OCI-LY3 (cell line): ENCODE results near the gene CD2AP.

Source experiments
- EZH2phosphoT487 ChIP-seq: fragments of 200-600 bp; shearing (Covaris generic); IDR thresholded peaks from 2 replicates; pipeline ENCODE4 v1.6.1; 2018; ENCODE audit warnings: antibody characterized with exemption, mixed run types, low read depth
- TF ChIP-seq, protein P1 (sequence below): fragments of 200-600, 300-600 bp; sonication (generic); IDR thresholded peaks from 2 replicates; pipeline ENCODE4 v1.5.1; 2014; ENCODE audit warnings: antibody characterized with exemption, low read length, low read depth

DNA sequence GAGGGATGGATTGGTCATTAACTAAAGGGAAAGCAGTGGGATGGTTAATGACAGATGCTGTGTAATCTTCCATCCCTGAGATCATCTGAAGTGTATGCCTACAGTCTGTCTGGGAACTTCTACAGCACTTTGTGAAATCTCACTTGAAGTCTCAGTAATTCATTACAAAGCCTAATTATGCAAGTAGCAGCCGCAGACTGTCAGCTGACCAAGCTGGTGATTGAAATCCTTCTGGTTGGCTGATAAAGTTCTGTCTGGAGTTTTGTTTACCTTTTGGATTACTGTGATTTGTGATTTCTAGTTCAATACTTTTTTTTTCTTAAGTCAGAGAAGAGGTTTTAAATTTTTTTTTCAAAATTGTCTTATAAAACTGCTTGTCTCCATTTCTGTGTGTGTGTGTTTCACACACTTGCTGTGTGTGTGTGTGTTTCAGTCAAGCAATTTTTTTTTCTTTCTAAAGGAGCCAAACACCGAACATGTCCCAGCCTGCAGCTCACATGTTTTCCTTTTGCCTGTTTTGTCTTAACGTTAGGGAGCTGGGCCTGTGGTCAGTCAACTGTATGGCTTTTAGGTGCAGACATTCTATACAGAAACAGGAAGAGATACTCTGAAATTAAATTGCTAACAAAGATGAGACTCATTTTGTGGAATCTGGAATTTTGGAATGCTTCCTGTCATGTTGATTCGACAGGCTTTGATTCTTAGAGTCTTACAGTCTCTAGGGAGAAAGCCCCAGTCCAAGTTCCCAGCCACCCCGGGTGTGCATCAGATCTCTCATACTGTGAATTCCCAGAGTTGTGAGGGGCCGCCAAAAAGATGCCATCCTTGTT is 192.3 kb downstream of the CD2AP start:
- TF ChIP-seq, protein P1, sequence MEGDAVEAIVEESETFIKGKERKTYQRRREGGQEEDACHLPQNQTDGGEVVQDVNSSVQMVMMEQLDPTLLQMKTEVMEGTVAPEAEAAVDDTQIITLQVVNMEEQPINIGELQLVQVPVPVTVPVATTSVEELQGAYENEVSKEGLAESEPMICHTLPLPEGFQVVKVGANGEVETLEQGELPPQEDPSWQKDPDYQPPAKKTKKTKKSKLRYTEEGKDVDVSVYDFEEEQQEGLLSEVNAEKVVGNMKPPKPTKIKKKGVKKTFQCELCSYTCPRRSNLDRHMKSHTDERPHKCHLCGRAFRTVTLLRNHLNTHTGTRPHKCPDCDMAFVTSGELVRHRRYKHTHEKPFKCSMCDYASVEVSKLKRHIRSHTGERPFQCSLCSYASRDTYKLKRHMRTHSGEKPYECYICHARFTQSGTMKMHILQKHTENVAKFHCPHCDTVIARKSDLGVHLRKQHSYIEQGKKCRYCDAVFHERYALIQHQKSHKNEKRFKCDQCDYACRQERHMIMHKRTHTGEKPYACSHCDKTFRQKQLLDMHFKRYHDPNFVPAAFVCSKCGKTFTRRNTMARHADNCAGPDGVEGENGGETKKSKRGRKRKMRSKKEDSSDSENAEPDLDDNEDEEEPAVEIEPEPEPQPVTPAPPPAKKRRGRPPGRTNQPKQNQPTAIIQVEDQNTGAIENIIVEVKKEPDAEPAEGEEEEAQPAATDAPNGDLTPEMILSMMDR = no peak
- no peak for TF ChIP-seq EZH2phosphoT487
